PFSK-1 (cell line): Measurements from ENCODE around the gene EPG5.

Source experiments
- FOXP2 ChIP-seq: optimal IDR thresholded peaks from 2 replicates; pipeline ENCODE3; 2011; ENCODE audit warnings: borderline replicate concordance, control low read depth, inconsistent platforms; ENCODE audit not compliant: insufficient read depth; ENCODE audit errors: extremely low read length, extremely low read depth
- POLR2AphosphoS5 ChIP-seq: IDR thresholded peaks from 2 replicates; pipeline ENCODE4 v1.6.1; 2012; ENCODE audit warnings: low read depth, mild to moderate bottlenecking, control low read depth, low read length, moderate library complexity
- SIN3A ChIP-seq: IDR thresholded peaks from 2 replicates; pipeline ENCODE4 v1.6.1; 2012; ENCODE audit warnings: mild to moderate bottlenecking, low read length, moderate library complexity, borderline replicate concordance; ENCODE audit not compliant: insufficient read depth
- TAF1 ChIP-seq: IDR thresholded peaks from 2 replicates; pipeline ENCODE4 v1.6.1; 2012; ENCODE audit warnings: low read length, control low read depth, borderline replicate concordance; ENCODE audit not compliant: insufficient read depth
- TF ChIP-seq, protein P1 (sequence below), 2 experiments: IDR thresholded peaks; 2 replicates each; pipeline versions ENCODE4 v1.6.1 to v1.8.0; 2011 to 2012; ENCODE audit warnings: low read depth in 2 of 2, low read length in 2 of 2, control low read depth in 1 of 2, inconsistent platforms in 1 of 2, mild to moderate bottlenecking in 1 of 2, moderate library complexity in 1 of 2; ENCODE audit not compliant: insufficient read depth in 1 of 2

EPG5 gene

DNA sequence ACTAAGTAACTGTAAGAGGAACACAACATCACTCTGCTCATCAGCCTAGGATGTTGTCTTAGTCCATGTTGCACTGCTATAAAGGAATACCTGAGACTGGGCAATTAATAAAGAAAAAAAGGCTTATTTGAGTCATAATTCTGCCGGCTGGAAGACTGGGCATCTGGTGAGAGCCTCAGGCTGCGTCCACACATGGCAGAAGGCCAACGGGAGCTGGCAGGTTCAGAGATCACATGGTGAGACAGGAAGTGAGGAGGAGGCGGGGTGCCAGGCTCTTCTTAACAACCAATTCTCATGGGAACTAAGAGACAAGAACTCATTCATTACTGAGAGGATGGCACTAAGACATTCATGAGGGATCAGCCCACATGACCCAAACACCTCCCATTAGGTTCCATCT lies 46.8 kb downstream of the EPG5 start:
- no peak for TF ChIP-seq SIN3A
- no peak for TF ChIP-seq FOXP2
- TF ChIP-seq, protein P1, sequence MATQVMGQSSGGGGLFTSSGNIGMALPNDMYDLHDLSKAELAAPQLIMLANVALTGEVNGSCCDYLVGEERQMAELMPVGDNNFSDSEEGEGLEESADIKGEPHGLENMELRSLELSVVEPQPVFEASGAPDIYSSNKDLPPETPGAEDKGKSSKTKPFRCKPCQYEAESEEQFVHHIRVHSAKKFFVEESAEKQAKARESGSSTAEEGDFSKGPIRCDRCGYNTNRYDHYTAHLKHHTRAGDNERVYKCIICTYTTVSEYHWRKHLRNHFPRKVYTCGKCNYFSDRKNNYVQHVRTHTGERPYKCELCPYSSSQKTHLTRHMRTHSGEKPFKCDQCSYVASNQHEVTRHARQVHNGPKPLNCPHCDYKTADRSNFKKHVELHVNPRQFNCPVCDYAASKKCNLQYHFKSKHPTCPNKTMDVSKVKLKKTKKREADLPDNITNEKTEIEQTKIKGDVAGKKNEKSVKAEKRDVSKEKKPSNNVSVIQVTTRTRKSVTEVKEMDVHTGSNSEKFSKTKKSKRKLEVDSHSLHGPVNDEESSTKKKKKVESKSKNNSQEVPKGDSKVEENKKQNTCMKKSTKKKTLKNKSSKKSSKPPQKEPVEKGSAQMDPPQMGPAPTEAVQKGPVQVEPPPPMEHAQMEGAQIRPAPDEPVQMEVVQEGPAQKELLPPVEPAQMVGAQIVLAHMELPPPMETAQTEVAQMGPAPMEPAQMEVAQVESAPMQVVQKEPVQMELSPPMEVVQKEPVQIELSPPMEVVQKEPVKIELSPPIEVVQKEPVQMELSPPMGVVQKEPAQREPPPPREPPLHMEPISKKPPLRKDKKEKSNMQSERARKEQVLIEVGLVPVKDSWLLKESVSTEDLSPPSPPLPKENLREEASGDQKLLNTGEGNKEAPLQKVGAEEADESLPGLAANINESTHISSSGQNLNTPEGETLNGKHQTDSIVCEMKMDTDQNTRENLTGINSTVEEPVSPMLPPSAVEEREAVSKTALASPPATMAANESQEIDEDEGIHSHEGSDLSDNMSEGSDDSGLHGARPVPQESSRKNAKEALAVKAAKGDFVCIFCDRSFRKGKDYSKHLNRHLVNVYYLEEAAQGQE (IDR thresholded peaks at IDR 0.05; ENCODE audit: insufficient read depth in 1 of 2, low read depth in 2 of 2, low read length in 2 of 2) = no peak
- no peak for TF ChIP-seq POLR2AphosphoS5
- no peak for TF ChIP-seq TAF1

DNA sequence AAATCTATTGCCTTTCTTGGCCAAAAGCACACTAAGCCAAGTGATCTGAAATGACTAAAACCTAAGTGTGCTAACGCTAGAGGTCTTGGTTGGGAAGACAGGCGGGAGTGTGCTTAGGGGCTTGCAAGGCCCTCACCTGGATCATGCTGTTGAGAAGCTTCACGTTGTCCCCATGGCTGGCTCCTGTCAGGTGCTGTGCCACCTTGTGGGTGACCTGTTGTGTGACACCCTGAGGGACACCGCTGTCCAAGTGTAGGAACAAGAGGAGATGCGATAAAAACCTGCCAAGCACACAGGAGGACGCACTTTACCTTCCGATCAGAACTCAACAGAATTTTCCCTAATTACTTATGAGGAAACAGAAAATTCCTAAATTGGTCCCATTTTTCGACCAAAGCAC lies 50.8 kb downstream of the EPG5 start:
- TF ChIP-seq FOXP2 (no peak), TAF1 (no peak), POLR2AphosphoS5 (no peak), SIN3A (no peak)
- TF ChIP-seq, protein P1 (IDR thresholded peaks at IDR 0.05; ENCODE audit: insufficient read depth in 1 of 2, low read depth in 2 of 2, low read length in 2 of 2) = no peak

DNA sequence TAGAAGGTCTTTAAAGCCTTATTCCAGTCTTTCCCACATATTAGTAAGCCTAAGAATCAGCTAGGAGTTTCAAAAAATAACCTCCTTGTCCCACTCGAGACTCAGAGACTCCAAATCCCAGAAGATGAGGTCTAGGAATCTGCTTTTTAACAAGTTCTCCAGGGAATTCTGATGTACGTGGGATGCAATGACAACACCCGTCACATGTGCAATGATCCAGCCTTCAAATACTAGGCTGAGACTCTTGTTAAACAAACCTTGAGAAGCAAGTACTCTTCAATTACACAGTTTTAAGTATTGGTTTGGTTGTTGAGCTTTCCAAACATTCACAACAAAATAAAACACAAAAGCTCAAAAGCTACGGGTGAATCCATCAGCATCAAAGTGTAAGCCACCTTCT lies 53.9 kb downstream of the EPG5 start:
- TF ChIP-seq POLR2AphosphoS5 (no peak), SIN3A (no peak), FOXP2 (no peak), TAF1 (no peak)
- TF ChIP-seq, protein P1 (IDR thresholded peaks at IDR 0.05; ENCODE audit: insufficient read depth in 1 of 2, low read depth in 2 of 2, low read length in 2 of 2) = no peak

DNA sequence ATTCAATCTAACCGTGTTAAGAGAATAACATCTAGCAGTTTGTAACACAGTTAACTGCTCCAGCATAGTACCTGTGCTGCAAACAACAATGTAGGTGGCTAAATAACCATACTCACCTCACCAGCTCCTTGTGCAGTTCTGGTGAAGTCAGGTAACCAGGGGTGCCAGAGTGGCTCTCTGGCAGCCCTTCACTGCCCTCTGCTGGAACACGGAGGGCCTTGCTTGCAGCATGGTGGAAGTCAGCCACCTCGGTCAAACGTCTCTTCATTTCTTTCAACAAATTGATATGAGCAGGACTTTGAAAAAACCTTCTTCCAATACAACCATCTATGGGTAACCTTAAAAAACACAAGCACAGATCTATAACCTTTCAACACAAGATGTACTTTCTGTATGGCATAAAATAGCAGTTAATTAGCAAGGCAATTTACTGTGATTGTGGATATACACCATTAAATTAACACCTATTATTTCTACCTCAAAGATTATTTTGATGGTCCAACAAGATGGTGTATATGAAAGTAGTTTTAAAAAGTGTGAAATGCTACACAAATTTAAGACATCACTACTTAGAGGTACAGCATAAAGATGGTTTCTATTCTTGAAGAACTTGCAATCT lies 56.6 kb downstream of the EPG5 start:
- TF ChIP-seq FOXP2 (no peak), SIN3A (no peak), POLR2AphosphoS5 (no peak)

DNA sequence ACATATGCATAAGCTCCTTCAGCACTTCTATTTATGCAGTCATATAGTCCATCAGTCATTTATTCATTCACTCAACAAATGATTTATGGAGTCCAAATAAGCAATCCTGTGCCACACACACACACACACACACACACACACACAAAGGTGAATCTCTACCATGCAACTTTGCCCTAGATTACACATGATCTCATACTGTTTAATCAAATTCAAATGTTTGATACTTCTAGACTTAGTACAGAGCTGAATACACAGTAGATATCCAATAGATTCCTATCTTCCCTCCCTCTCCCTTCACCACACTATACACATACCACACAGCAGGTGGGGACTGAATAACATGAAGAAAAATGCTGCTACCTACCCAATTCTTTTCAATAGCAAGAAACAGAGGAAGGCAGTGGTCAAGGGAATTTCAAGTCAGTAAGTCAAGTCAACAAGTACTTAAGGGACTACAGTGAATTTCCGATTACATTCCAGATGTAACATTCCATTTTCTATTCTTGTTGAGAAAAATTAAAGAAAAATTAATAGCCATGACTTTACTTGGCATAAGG lies 65.4 kb downstream of the EPG5 start:
- TF ChIP-seq POLR2AphosphoS5 (no peak), SIN3A (no peak), TAF1 (no peak)

DNA sequence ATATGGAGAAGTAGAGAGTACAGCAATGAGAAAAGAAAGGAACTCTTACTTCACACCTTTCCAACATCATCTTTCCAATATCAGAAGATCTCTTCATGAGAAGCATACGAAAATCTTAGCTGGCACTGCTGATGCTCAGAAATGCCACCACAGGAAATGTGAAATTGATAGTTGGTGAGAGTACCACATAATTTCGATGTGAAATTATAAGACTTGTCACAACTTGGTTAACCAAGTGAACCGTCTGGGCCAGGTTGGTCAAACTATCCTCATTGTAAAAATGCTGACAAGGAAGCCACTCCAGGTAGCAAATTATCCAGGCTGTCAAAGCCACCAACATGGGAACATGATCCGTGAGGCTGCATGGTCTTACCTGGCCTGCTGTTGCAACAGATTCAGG lies 66.5 kb downstream of the EPG5 start:
- TF ChIP-seq, protein P1 (IDR thresholded peaks at IDR 0.05; ENCODE audit: insufficient read depth in 1 of 2, low read depth in 2 of 2, low read length in 2 of 2) = no peak
- no peak for TF ChIP-seq FOXP2
- TF ChIP-seq SIN3A = no peak
- no peak for TF ChIP-seq POLR2AphosphoS5
- TF ChIP-seq TAF1 = no peak
